Endodermal cell (in vitro differentiated cells): ENCODE measurements around the gene PLCB1. TPM values are rescaled to one million over a fixed set of nuclear protein-coding genes. Genes with fewer than 3 reads are reported as not detected.
A peak's percentile ranks its signal among the peaks of the same experiment; 100 is the strongest.

Source experiments
- DNase-seq: peaks from one replicate; pipeline ENCODE4 v3.0.0-alpha.2; 2017
- H3K27ac ChIP-seq: 2 replicates; pipeline ENCODE4 v1.5.1; 2013; ENCODE audit warnings: mild to moderate bottlenecking, low read depth, low read length, moderate library complexity
- H3K27me3 ChIP-seq: 2 replicates; pipeline ENCODE4 v1.6.1; 2013; ENCODE audit warnings: mild to moderate bottlenecking, low read length, moderate library complexity; ENCODE audit not compliant: insufficient read depth, control insufficient read depth, poor library complexity, severe bottlenecking
- H3K36me3 ChIP-seq: 2 replicates; pipeline ENCODE4 v1.7.0; 2013; ENCODE audit warnings: mild to moderate bottlenecking, low read length, moderate library complexity; ENCODE audit not compliant: control insufficient read depth, insufficient read depth
- H3K4me1 ChIP-seq: one replicate; pipeline ENCODE4 v1.7.0; 2013; ENCODE audit warnings: low read length; ENCODE audit not compliant: control insufficient read depth, insufficient read depth
- H3K4me3 ChIP-seq: 2 replicates; pipeline ENCODE4 v1.5.1; 2013; ENCODE audit warnings: mild to moderate bottlenecking, low read length, moderate library complexity
- H3K9ac ChIP-seq: 2 replicates; pipeline ENCODE4 v1.6.1; 2013; ENCODE audit warnings: mild to moderate bottlenecking, low read length, moderate library complexity; ENCODE audit not compliant: poor library complexity, severe bottlenecking; ENCODE audit errors: extremely low read depth
- H3K9me3 ChIP-seq: 2 replicates; pipeline ENCODE4 v1.6.1; 2013; ENCODE audit warnings: mild to moderate bottlenecking, low read length, moderate library complexity; ENCODE audit not compliant: control insufficient read depth
- H3K27ac Mint-ChIP-seq: 2 replicates; pipeline ENCODE4 v1.8.0; 2020; ENCODE audit warnings: mixed read lengths
- H3K27me3 Mint-ChIP-seq: 2 replicates; pipeline ENCODE4 v1.8.0; 2021; ENCODE audit warnings: mild to moderate bottlenecking, mixed read lengths; ENCODE audit not compliant: insufficient read depth
- H3K36me3 Mint-ChIP-seq: 2 replicates; pipeline ENCODE4 v1.8.0; 2020; ENCODE audit warnings: low read depth, mixed read lengths
- H3K4me1 Mint-ChIP-seq: 2 replicates; pipeline ENCODE4 v1.8.0; 2020; ENCODE audit warnings: mixed read lengths
- H3K4me3 Mint-ChIP-seq: 2 replicates; pipeline ENCODE4 v1.8.0; 2020; ENCODE audit warnings: mild to moderate bottlenecking, moderate library complexity, mixed read lengths
- H3K9me3 Mint-ChIP-seq: 2 replicates; pipeline ENCODE4 v1.8.0; 2020; ENCODE audit warnings: mild to moderate bottlenecking, mixed read lengths
- CTCF ChIP-seq: fragments of 200-600 bp; sonication (generic); conservative IDR thresholded peaks from 2 replicates; pipeline ENCODE4 v1.5.0; 2021; ENCODE audit warnings: antibody characterized with exemption, mild to moderate bottlenecking
- WGBS, 2 experiments: methylation state at CpG; one replicate each; pipeline versions ENCODE4 v1.1.5 to v1.1.7; 2013; ENCODE audit warnings: missing lambda C conversion rate in 2 of 2, mixed read lengths in 1 of 2; ENCODE audit not compliant: insufficient coverage in 1 of 2, insufficient read length in 1 of 2; 5-methylcytosine and 5-hydroxymethylcytosine counted together
- total RNA-seq, 2 donors: library from RNA; stranded (reverse); fragmentation: NEBNext Ultra II Directional in 1 of 2; extraction: Animal tissue kit (Norgen Biotek cat#: 25700) in 1 of 2; gene quantifications; 2 replicates in 1 of 2; 3 replicates in 1 of 2; pipeline ENCODE4 v1.2.1, GENCODE V29; 2021

Gene PLCB1
- total RNA-seq, 2 donors from 2014 or later = 15.3 to 16.5 TPM

- Histone ChIP-seq H3K4me1 (no peaks in the 10 kb centered on the region), H3K36me3 (no peaks in the 10 kb centered on the region), H3K9me3 (no peaks in the 10 kb centered on the region), H3K27me3 (no peaks in the 10 kb centered on the region), H3K4me3 (no peak overlapping the region), H3K9ac (no peak overlapping the region), H3K27ac (no peak overlapping the region)
- H3K4me1 Mint-ChIP-seq = peaks cover 21% of the 10 kb centered on the region
- no peak for TF ChIP-seq CTCF
- H3K4me3 Mint-ChIP-seq = no peak overlapping the region
- H3K27me3 Mint-ChIP-seq = no peaks in the 10 kb centered on the region
- no peaks in the 10 kb centered on the region for H3K36me3 Mint-ChIP-seq
- H3K9me3 Mint-ChIP-seq = no peaks in the 10 kb centered on the region
- peak overlapping the region; percentile 52 for H3K27ac Mint-ChIP-seq
- no peak for DNase-seq
- WGBS, 2 experiments = 85 to 95% methylated on average over 3 to 5 of the region's 5 CpGs
These were observed 676.1 kb downstream of the PLCB1 start for GRCh38 chr20:8808202-8808535.

GRCh38 chr20:8809107-8809953, 677.3 kb downstream of the PLCB1 start:
- Mint-ChIP-seq H3K36me3 (no peaks in the 10 kb centered on the region), H3K27me3 (no peaks in the 10 kb centered on the region), H3K4me1 (peaks cover 21% of the 10 kb centered on the region), H3K4me3 (no peak overlapping the region), H3K27ac (no peak overlapping the region), H3K9me3 (no peaks in the 10 kb centered on the region)
- H3K27me3 ChIP-seq = no peaks in the 10 kb centered on the region
- no peak overlapping the region for H3K9ac ChIP-seq
- no peak overlapping the region for H3K27ac ChIP-seq
- no peak for TF ChIP-seq CTCF
- 89 to 93% methylated on average over 13 to 14 of the region's 14 CpGs for WGBS, 2 experiments
- no peaks in the 10 kb centered on the region for H3K9me3 ChIP-seq
- H3K36me3 ChIP-seq = no peaks in the 10 kb centered on the region
- no peaks in the 10 kb centered on the region for H3K4me1 ChIP-seq
- no peak for DNase-seq
- H3K4me3 ChIP-seq = no peak overlapping the region

GRCh38 chr20:8811801-8812594, 679.9 kb downstream of the PLCB1 start:
- Histone ChIP-seq H3K27ac (no peak overlapping the region), H3K27me3 (no peaks in the 10 kb centered on the region), H3K4me1 (no peaks in the 10 kb centered on the region), H3K4me3 (no peak overlapping the region), H3K36me3 (no peaks in the 10 kb centered on the region), H3K9me3 (no peaks in the 10 kb centered on the region), H3K9ac (no peak overlapping the region)
- H3K27ac Mint-ChIP-seq = peak overlapping the region; percentile 13
- peak; percentile 31 for TF ChIP-seq CTCF
- DNase-seq = peak; percentile 70
- no peaks in the 10 kb centered on the region for H3K27me3 Mint-ChIP-seq
- H3K4me3 Mint-ChIP-seq = no peak overlapping the region
- WGBS, 2 experiments = 76% methylated on average over 4 to 11 of the region's 11 CpGs
- H3K4me1 Mint-ChIP-seq = peaks cover 21% of the 10 kb centered on the region
- no peaks in the 10 kb centered on the region for H3K36me3 Mint-ChIP-seq
- no peaks in the 10 kb centered on the region for H3K9me3 Mint-ChIP-seq
